ENCODE data around the gene ROBO1.

Gene ROBO1

GRCh38 chr3:79672731-79673130 lies 95.1 kb downstream of the ROBO1 start:
- H3K27ac ChIP-seq = no peak overlapping the region
- no peak overlapping the region for H3K9ac ChIP-seq
- H3K4me2 ChIP-seq = no peak overlapping the region
- H3K27me3 ChIP-seq = no peaks in the 10 kb centered on the region
- H3K4me1 ChIP-seq = no peaks in the 10 kb centered on the region
- H3K36me3 ChIP-seq = no peaks in the 10 kb centered on the region
- H3K4me3 ChIP-seq = no peak overlapping the region
- no peak for TF ChIP-seq Cebpa-rat (IDR thresholded peaks at IDR 0.05)
- H4K20me1 ChIP-seq = no peaks in the 10 kb centered on the region
- H3K9me3 ChIP-seq = no peaks in the 10 kb centered on the region

- H3K27ac ChIP-seq = no peak overlapping the region
- H3K4me2 ChIP-seq = no peak overlapping the region
- H3K9ac ChIP-seq = no peak overlapping the region
- H3K4me3 ChIP-seq = no peak overlapping the region
- no peaks in the 10 kb centered on the region for H3K36me3 ChIP-seq
- H4K20me1 ChIP-seq = no peaks in the 10 kb centered on the region
- TF ChIP-seq Cebpa-rat (IDR thresholded peaks at IDR 0.05) = no peak
- H3K4me1 ChIP-seq = no peaks in the 10 kb centered on the region
- no peaks in the 10 kb centered on the region for H3K9me3 ChIP-seq
- H3K27me3 ChIP-seq = no peaks in the 10 kb centered on the region
Measured at GRCh38 chr3:79672075-79672474, 95.7 kb downstream of the ROBO1 start.

GRCh38 chr3:79670178-79670577 lies 97.6 kb downstream of the ROBO1 start:
- TF ChIP-seq Cebpa-rat (IDR thresholded peaks at IDR 0.05) = peak; percentile 77; the same call in 1 of the 2 replicates
- Histone ChIP-seq H3K4me3 (no peak overlapping the region), H4K20me1 (no peaks in the 10 kb centered on the region), H3K9me3 (no peaks in the 10 kb centered on the region), H3K4me2 (no peak overlapping the region), H3K4me1 (no peaks in the 10 kb centered on the region), H3K27ac (no peak overlapping the region), H3K9ac (no peak overlapping the region), H3K36me3 (no peaks in the 10 kb centered on the region), H3K27me3 (no peaks in the 10 kb centered on the region)

GRCh38 chr3:79664455-79664854 lies 103.3 kb downstream of the ROBO1 start:
- no peak overlapping the region for H3K4me2 ChIP-seq
- no peak overlapping the region for H3K27ac ChIP-seq
- H3K9ac ChIP-seq = no peak overlapping the region
- TF ChIP-seq Cebpa-rat (IDR thresholded peaks at IDR 0.05) = no peak
- H3K4me3 ChIP-seq = no peak overlapping the region
- H3K27me3 ChIP-seq = no peaks in the 10 kb centered on the region
- H3K9me3 ChIP-seq = no peaks in the 10 kb centered on the region
- no peaks in the 10 kb centered on the region for H3K4me1 ChIP-seq
- H3K36me3 ChIP-seq = no peaks in the 10 kb centered on the region
- H4K20me1 ChIP-seq = no peaks in the 10 kb centered on the region

- no peak overlapping the region for H3K4me3 ChIP-seq
- no peak overlapping the region for H3K4me2 ChIP-seq
- H4K20me1 ChIP-seq = no peaks in the 10 kb centered on the region
- H3K27ac ChIP-seq = no peak overlapping the region
- no peak overlapping the region for H3K9ac ChIP-seq
- H3K36me3 ChIP-seq = no peaks in the 10 kb centered on the region
- H3K27me3 ChIP-seq = no peaks in the 10 kb centered on the region
- TF ChIP-seq Cebpa-rat (IDR thresholded peaks at IDR 0.05) = no peak
- H3K9me3 ChIP-seq = no peaks in the 10 kb centered on the region
- no peaks in the 10 kb centered on the region for H3K4me1 ChIP-seq
Measured at GRCh38 chr3:79661896-79662295, 105.9 kb downstream of the ROBO1 start.

- TF ChIP-seq Cebpa-rat (IDR thresholded peaks at IDR 0.05) = no peak
- Histone ChIP-seq H3K27ac (no peak overlapping the region), H3K4me3 (no peak overlapping the region)
Measured at GRCh38 chr3:79657076-79657475, 110.7 kb downstream of the ROBO1 start.

GRCh38 chr3:79654019-79654418 lies 113.8 kb downstream of the ROBO1 start:
- Histone ChIP-seq H3K4me3 (no peak overlapping the region), H3K9me3 (no peaks in the 10 kb centered on the region), H3K27ac (no peak overlapping the region), H4K20me1 (no peaks in the 10 kb centered on the region), H3K4me2 (no peak overlapping the region), H3K9ac (no peak overlapping the region), H3K36me3 (no peaks in the 10 kb centered on the region), H3K4me1 (peaks cover 13% of the 10 kb centered on the region), H3K27me3 (no peaks in the 10 kb centered on the region)
- TF ChIP-seq Cebpa-rat (IDR thresholded peaks at IDR 0.05) = no peak

More at GRCh38 chr3:79657076-79657475, 110.7 kb downstream of the ROBO1 start:
- H3K4me1 ChIP-seq = 0 out of 2 replicates have a peak, but pooled peaks cover 1% of the 10 kb centered on the region
- H4K20me1 ChIP-seq = no peaks in the 10 kb centered on the region
- H3K9me3 ChIP-seq = no peaks in the 10 kb centered on the region
- no peak overlapping the region for H3K9ac ChIP-seq
- no peak overlapping the region for H3K4me2 ChIP-seq
- no peaks in the 10 kb centered on the region for H3K36me3 ChIP-seq
- H3K27me3 ChIP-seq = no peaks in the 10 kb centered on the region

GRCh38 chr3:79653266-79653830 lies 114.5 kb downstream of the ROBO1 start:
- Histone ChIP-seq H3K9me3 (no peaks in the 10 kb centered on the region), H3K27ac (no peak overlapping the region), H3K27me3 (no peaks in the 10 kb centered on the region), H3K4me2 (no peak overlapping the region), H4K20me1 (no peaks in the 10 kb centered on the region), H3K4me3 (no peak overlapping the region), H3K4me1 (peaks cover 13% of the 10 kb centered on the region), H3K36me3 (no peaks in the 10 kb centered on the region), H3K9ac (no peak overlapping the region)
- TF ChIP-seq Cebpa-rat (IDR thresholded peaks at IDR 0.05) = no peak

GRCh38 chr3:79651536-79652065 lies 116.2 kb downstream of the ROBO1 start:
- H3K9ac ChIP-seq = no peak overlapping the region
- TF ChIP-seq Cebpa-rat (IDR thresholded peaks at IDR 0.05) = no peak
- H3K27ac ChIP-seq = no peak overlapping the region
- no peaks in the 10 kb centered on the region for H3K9me3 ChIP-seq
- H3K4me1 ChIP-seq = peaks cover 13% of the 10 kb centered on the region
- no peaks in the 10 kb centered on the region for H4K20me1 ChIP-seq
- H3K4me3 ChIP-seq = no peak overlapping the region
- no peaks in the 10 kb centered on the region for H3K36me3 ChIP-seq
- H3K4me2 ChIP-seq = 0 out of 2 replicates have a peak overlapping the region, but pooled peaks have one; percentile 14
- no peaks in the 10 kb centered on the region for H3K27me3 ChIP-seq

GRCh38 chr3:79639855-79640254 lies 127.9 kb downstream of the ROBO1 start:
- H3K9me3 ChIP-seq = no peaks in the 10 kb centered on the region
- H3K4me2 ChIP-seq = no peak overlapping the region
- no peak overlapping the region for H3K4me3 ChIP-seq

More at GRCh38 chr3:79639855-79640254, 127.9 kb downstream of the ROBO1 start:
- Histone ChIP-seq H4K20me1 (no peaks in the 10 kb centered on the region), H3K4me1 (no peaks in the 10 kb centered on the region), H3K27ac (no peak overlapping the region), H3K27me3 (no peaks in the 10 kb centered on the region), H3K9ac (no peak overlapping the region), H3K36me3 (no peaks in the 10 kb centered on the region)
- no peak for TF ChIP-seq Cebpa-rat (IDR thresholded peaks at IDR 0.05)

All from BLaER1 (cell line).